Parathyroid adenoma (tissue), 2 donors: ENCODE results near the gene KCNQ1.

Experiments used
- H2AFZ ChIP-seq: fragments of 300-600 bp; sonication (generic); one replicate; pipeline ENCODE4 v1.7.0; 2017; ENCODE audit warnings: antibody characterized with exemption, mild to moderate bottlenecking
- H3K27ac ChIP-seq: fragments of 300-600 bp; sonication (generic); one replicate; pipeline ENCODE4 v1.7.0; 2017
- H3K27me3 ChIP-seq: fragments of 300-600 bp; sonication (generic); one replicate; pipeline ENCODE4 v1.7.0; 2017; ENCODE audit warnings: low read length; ENCODE audit not compliant: control insufficient read depth, insufficient read depth
- H3K36me3 ChIP-seq: fragments of 300-600 bp; sonication (generic); one replicate; pipeline ENCODE4 v1.7.0; 2017; ENCODE audit warnings: low read length; ENCODE audit not compliant: control insufficient read depth, insufficient read depth
- H3K4me1 ChIP-seq: fragments of 300-600 bp; sonication (generic); one replicate; pipeline ENCODE4 v1.7.0; 2017; ENCODE audit warnings: control low read depth
- H3K4me2 ChIP-seq: fragments of 300-600 bp; sonication (generic); one replicate; pipeline ENCODE4 v1.7.0; 2017; ENCODE audit warnings: low read length
- H3K4me3 ChIP-seq: fragments of 300-600 bp; sonication (generic); one replicate; pipeline ENCODE4 v1.7.0; 2017; ENCODE audit warnings: low read depth, low read length
- H3K79me2 ChIP-seq: fragments of 300-600 bp; sonication (generic); one replicate; pipeline ENCODE4 v1.7.0; 2017; ENCODE audit warnings: control low read depth
- H3K9ac ChIP-seq: fragments of 300-600 bp; sonication (generic); one replicate; pipeline ENCODE4 v1.7.0; 2017; ENCODE audit warnings: mild to moderate bottlenecking
- H3K9me3 ChIP-seq: fragments of 300-600 bp; sonication (generic); one replicate; pipeline ENCODE4 v1.7.0; 2017; ENCODE audit warnings: low read length; ENCODE audit not compliant: control insufficient read depth
- CTCF ChIP-seq: fragments of 300-600 bp; sonication (generic); IDR thresholded peaks from one replicate; pipeline ENCODE4 v1.7.0; 2017; ENCODE audit warnings: antibody characterized with exemption, mild to moderate bottlenecking
- donor health status: primary hyperparathyroidism.

Gene KCNQ1

GRCh38 chr11:2537010-2537705, 92.3 kb downstream of the KCNQ1 start:
- Histone ChIP-seq H2AFZ (no peak overlapping the region), H3K27ac (no peak overlapping the region), H3K79me2 (no peaks in the 10 kb centered on the region), H3K4me2 (no peak overlapping the region), H3K27me3 (no peaks in the 10 kb centered on the region), H3K36me3 (no peaks in the 10 kb centered on the region), H3K9ac (no peak overlapping the region), H3K4me3 (no peak overlapping the region), H3K4me1 (no peaks in the 10 kb centered on the region), H3K9me3 (no peaks in the 10 kb centered on the region)
- no peak for TF ChIP-seq CTCF

GRCh38 chr11:2537896-2538724, 93.3 kb downstream of the KCNQ1 start:
- Histone ChIP-seq H3K9me3 (no peaks in the 10 kb centered on the region), H3K27ac (no peak overlapping the region), H3K4me1 (no peaks in the 10 kb centered on the region), H3K27me3 (no peaks in the 10 kb centered on the region), H3K36me3 (no peaks in the 10 kb centered on the region), H3K9ac (no peak overlapping the region), H2AFZ (no peak overlapping the region), H3K79me2 (no peaks in the 10 kb centered on the region), H3K4me3 (no peak overlapping the region), H3K4me2 (no peak overlapping the region)
- TF ChIP-seq CTCF: no peak

- H3K4me3 ChIP-seq: no peak overlapping the region
- TF ChIP-seq CTCF: no peak
- no peaks in the 10 kb centered on the region for H3K36me3 ChIP-seq
- H3K4me2 ChIP-seq: no peak overlapping the region
- H2AFZ ChIP-seq: no peak overlapping the region
- H3K9ac ChIP-seq: no peak overlapping the region
- no peaks in the 10 kb centered on the region for H3K9me3 ChIP-seq
- no peaks in the 10 kb centered on the region for H3K27me3 ChIP-seq
- H3K79me2 ChIP-seq: no peaks in the 10 kb centered on the region
- no peak overlapping the region for H3K27ac ChIP-seq
- H3K4me1 ChIP-seq: no peaks in the 10 kb centered on the region
These were observed 94.1 kb downstream of the KCNQ1 start for GRCh38 chr11:2538951-2539350.

GRCh38 chr11:2539371-2540222, 94.8 kb downstream of the KCNQ1 start:
- H2AFZ ChIP-seq: no peak overlapping the region
- no peak overlapping the region for H3K4me3 ChIP-seq
- H3K9ac ChIP-seq: no peak overlapping the region
- H3K4me1 ChIP-seq: no peaks in the 10 kb centered on the region
- H3K27me3 ChIP-seq: no peaks in the 10 kb centered on the region
- no peaks in the 10 kb centered on the region for H3K9me3 ChIP-seq
- H3K79me2 ChIP-seq: no peaks in the 10 kb centered on the region
- no peak overlapping the region for H3K4me2 ChIP-seq
- no peak overlapping the region for H3K27ac ChIP-seq
- no peaks in the 10 kb centered on the region for H3K36me3 ChIP-seq
- no peak for TF ChIP-seq CTCF
